Ishikawa (cell line): ENCODE data around the gene MCUB.

ENCODE experiments used
- CEBPB ChIP-seq: IDR thresholded peaks from 2 replicates; pipeline ENCODE4 v1.6.1; 2012
- CREB1 ChIP-seq: IDR thresholded peaks from 2 replicates; pipeline ENCODE4 v1.6.1; 2012; ENCODE audit warnings: low read depth
- EGR1 ChIP-seq: IDR thresholded peaks from 2 replicates; pipeline ENCODE4 v1.6.1; 2012
- EP300 ChIP-seq: IDR thresholded peaks from 2 replicates; pipeline ENCODE4 v1.6.1; 2012; ENCODE audit warnings: borderline replicate concordance
- FOXM1 ChIP-seq: IDR thresholded peaks from 2 replicates; pipeline ENCODE4 v1.6.1; 2012; ENCODE audit warnings: low read depth, borderline replicate concordance
- NFIC ChIP-seq: IDR thresholded peaks from 2 replicates; pipeline ENCODE4 v1.6.1; 2012
- RAD21 ChIP-seq: IDR thresholded peaks from 2 replicates; pipeline ENCODE4 v1.6.1; 2012; ENCODE audit warnings: low read depth
- TAF1 ChIP-seq: IDR thresholded peaks from 2 replicates; pipeline ENCODE4 v1.6.1; 2012; ENCODE audit warnings: low read depth, mild to moderate bottlenecking
- TCF12 ChIP-seq: IDR thresholded peaks from 2 replicates; pipeline ENCODE4 v1.6.1; 2012; ENCODE audit warnings: low read depth
- TEAD4 ChIP-seq: IDR thresholded peaks from 2 replicates; pipeline ENCODE4 v1.6.1; 2012
- YY1 ChIP-seq: IDR thresholded peaks from 2 replicates; pipeline ENCODE4 v1.6.1; 2012; ENCODE audit warnings: low read depth
- ZBTB7A ChIP-seq: IDR thresholded peaks from 2 replicates; pipeline ENCODE4 v1.6.1; 2012; ENCODE audit warnings: low read depth
- TF ChIP-seq, protein P1 (sequence below): IDR thresholded peaks from 2 replicates; pipeline ENCODE4 v1.6.1; 2012
- TF ChIP-seq, protein P2 (sequence below): IDR thresholded peaks from 2 replicates; pipeline ENCODE4 v1.6.1; 2012
- TF ChIP-seq, protein P3 (sequence below): IDR thresholded peaks from 2 replicates; pipeline ENCODE4 v1.6.1; 2012; ENCODE audit warnings: low read depth, mild to moderate bottlenecking

Gene MCUB

DNA sequence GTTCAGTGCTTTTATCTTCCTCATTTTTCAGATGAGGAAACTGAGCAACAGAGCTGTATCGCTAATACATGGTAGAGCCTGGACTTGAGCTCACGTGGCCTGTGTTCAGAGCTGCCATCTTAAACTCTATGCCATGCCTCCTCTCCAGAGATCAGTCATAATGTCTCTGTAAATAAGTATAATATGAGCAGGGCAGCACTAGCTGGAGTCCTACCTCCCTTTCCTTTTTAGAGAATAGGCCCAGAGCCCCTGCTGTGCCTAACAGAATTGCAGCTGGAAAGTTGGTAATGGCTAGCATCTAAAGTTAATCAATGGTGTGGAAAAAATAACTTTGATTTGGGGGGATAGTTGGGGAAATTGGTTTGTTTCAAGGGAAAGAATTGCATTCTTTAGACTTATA is 122.8 kb downstream of the MCUB start:
- TF ChIP-seq EP300 (no peak), CREB1 (no peak)

DNA sequence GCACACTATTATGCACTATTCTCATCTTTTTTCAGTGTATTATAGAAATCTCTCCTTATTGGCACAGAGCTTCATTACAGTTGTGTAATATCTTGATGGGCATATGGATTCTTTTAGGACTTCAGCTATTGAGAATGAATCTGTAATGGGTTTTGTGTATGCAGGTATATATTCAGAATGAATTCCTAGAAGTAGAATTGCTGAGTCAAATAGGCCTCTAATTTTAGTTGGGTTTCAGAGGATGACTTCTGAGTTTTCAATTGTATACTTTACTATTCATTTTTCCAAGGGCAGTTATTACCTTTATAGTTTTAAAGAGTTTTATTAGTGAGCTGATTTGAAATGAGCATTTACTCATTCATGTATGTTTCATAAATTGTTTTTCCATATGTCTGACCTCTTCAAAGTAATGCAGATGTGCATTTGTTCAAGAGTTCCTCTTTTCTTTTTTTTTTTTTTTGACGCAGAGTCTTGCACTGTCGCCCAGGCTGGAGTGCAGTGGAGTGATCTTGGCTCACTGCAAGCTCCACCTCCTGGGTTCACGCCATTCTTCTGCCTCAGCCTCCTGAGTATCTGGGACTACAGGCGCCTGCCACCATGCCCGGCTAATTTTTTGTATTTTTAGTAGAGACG is 123.7 kb downstream of the MCUB start:
- TF ChIP-seq RAD21 (no peak), TEAD4 (no peak), ZBTB7A (no peak), EGR1 (no peak), YY1 (no peak), FOXM1 (no peak), CEBPB (no peak), TCF12 (no peak), CREB1 (no peak), EP300 (no peak), NFIC (no peak), TAF1 (no peak)
- TF ChIP-seq, protein P1, sequence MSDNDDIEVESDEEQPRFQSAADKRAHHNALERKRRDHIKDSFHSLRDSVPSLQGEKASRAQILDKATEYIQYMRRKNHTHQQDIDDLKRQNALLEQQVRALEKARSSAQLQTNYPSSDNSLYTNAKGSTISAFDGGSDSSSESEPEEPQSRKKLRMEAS: no peak
- TF ChIP-seq, protein P2, sequence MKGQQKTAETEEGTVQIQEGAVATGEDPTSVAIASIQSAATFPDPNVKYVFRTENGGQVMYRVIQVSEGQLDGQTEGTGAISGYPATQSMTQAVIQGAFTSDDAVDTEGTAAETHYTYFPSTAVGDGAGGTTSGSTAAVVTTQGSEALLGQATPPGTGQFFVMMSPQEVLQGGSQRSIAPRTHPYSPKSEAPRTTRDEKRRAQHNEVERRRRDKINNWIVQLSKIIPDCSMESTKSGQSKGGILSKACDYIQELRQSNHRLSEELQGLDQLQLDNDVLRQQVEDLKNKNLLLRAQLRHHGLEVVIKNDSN: no peak
- TF ChIP-seq, protein P3, sequence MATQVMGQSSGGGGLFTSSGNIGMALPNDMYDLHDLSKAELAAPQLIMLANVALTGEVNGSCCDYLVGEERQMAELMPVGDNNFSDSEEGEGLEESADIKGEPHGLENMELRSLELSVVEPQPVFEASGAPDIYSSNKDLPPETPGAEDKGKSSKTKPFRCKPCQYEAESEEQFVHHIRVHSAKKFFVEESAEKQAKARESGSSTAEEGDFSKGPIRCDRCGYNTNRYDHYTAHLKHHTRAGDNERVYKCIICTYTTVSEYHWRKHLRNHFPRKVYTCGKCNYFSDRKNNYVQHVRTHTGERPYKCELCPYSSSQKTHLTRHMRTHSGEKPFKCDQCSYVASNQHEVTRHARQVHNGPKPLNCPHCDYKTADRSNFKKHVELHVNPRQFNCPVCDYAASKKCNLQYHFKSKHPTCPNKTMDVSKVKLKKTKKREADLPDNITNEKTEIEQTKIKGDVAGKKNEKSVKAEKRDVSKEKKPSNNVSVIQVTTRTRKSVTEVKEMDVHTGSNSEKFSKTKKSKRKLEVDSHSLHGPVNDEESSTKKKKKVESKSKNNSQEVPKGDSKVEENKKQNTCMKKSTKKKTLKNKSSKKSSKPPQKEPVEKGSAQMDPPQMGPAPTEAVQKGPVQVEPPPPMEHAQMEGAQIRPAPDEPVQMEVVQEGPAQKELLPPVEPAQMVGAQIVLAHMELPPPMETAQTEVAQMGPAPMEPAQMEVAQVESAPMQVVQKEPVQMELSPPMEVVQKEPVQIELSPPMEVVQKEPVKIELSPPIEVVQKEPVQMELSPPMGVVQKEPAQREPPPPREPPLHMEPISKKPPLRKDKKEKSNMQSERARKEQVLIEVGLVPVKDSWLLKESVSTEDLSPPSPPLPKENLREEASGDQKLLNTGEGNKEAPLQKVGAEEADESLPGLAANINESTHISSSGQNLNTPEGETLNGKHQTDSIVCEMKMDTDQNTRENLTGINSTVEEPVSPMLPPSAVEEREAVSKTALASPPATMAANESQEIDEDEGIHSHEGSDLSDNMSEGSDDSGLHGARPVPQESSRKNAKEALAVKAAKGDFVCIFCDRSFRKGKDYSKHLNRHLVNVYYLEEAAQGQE: no peak

- TF ChIP-seq NFIC (no peak), CREB1 (no peak), EP300 (no peak)
- TF ChIP-seq, protein P3: no peak
- TF ChIP-seq, protein P2: no peak
Measured at GRCh38 chr4:109684727-109685126, 124.7 kb downstream of the MCUB start.

DNA sequence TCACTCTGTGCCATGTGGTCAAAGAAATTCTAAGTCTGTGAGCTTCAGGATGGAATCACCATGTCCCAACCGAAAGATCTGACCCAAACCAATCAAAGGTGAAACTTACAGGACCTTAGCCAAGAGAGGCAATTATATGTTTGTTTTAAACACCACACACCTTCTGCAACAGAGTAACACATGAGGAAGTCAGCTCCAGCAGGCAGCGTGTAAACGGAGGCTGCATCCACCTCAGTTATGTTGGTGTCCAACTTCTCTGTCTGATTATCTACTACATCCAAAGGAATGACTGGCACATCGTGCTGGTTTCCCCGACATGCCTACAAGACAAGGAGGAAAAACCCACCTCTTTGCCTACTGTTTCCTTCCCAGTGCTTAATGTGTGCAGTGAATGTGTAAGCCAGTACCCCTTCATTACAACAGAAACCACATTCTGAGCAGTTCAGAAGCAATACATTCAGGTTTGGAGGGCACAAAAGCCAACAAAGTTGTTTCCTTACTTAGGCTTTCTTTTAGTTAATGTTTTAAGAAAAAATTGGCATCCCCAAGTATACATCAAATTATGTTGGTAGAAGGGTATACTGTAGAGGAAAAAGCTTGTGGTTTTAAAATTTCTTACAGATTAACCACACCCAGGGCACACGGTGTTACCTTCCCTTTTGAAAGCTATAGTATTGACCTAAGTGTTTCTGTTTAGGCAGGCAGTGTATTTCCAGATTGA is 130.8 kb downstream of the MCUB start:
- TF ChIP-seq, protein P1: no peak
- TF ChIP-seq, protein P3: no peak
- TF ChIP-seq RAD21 (no peak), EGR1 (no peak), YY1 (no peak), TAF1 (no peak), TCF12 (no peak), CREB1 (no peak), FOXM1 (no peak), EP300 (no peak), TEAD4 (no peak), ZBTB7A (no peak), NFIC (no peak), CEBPB (no peak)
- TF ChIP-seq, protein P2: no peak
